Islet of Langerhans (tissue), 1 donor: ENCODE data around the gene CABYR.

Experiments used
- FAIRE-seq: peaks from one replicate; lab custom pipeline; 2011; peaks lifted over from hg19 to GRCh38; lab: Jason Lieb, UNC

Gene CABYR

GRCh38 chr18:24190590-24190989 lies 51.7 kb downstream of the CABYR start:
- no peak for FAIRE-seq

- FAIRE-seq: no peak
Measured at GRCh38 chr18:24195296-24196053, 56.6 kb downstream of the CABYR start.

- FAIRE-seq: no peak
Measured at GRCh38 chr18:24196764-24197163, 57.9 kb downstream of the CABYR start.

- FAIRE-seq: no peak
Measured at GRCh38 chr18:24197412-24197811, 58.5 kb downstream of the CABYR start.

GRCh38 chr18:24198461-24198860 lies 59.6 kb downstream of the CABYR start:
- no peak for FAIRE-seq

GRCh38 chr18:24199372-24199962 lies 60.6 kb downstream of the CABYR start:
- FAIRE-seq: no peak

GRCh38 chr18:24200494-24201290 lies 61.8 kb downstream of the CABYR start:
- no peak for FAIRE-seq

- peak; percentile 61 for FAIRE-seq
Measured at GRCh38 chr18:24201699-24202687, 63.1 kb downstream of the CABYR start.

GRCh38 chr18:24204904-24205303 lies 66.0 kb downstream of the CABYR start:
- FAIRE-seq: no peak

- no peak for FAIRE-seq
Measured at GRCh38 chr18:24208270-24209035, 69.6 kb downstream of the CABYR start.

- no peak for FAIRE-seq
Measured at GRCh38 chr18:24209558-24209957, 70.7 kb downstream of the CABYR start.
